ENCODE data around the gene KLF16. TPM values are rescaled to one million over a fixed set of nuclear protein-coding genes. Genes with fewer than 3 reads are reported as not detected.

The KLF16 gene
- total and polyA plus RNA-seq, 9 of the 15 experiments (the other 6 are each of a cell fraction or from before 2014, with no cell fraction given), result 0.04 to 60.4 (median 6.8) TPM

- TF ChIP-seq RBM39 (optimal IDR thresholded peaks at IDR 0.05; ENCODE audit: low read depth, low read length) (no peak), ZNF184 (CRISPR knock-in tag; IDR thresholded peaks at IDR 0.05) (no peak), POU5F1 (IDR thresholded peaks at IDR 0.05; ENCODE audit: borderline replicate concordance, low read depth, low read length, partially characterized antibody) (no peak), ZBTB2 (IDR thresholded peaks at IDR 0.05) (no peak), BCLAF1 (IDR thresholded peaks at IDR 0.05; ENCODE audit: borderline replicate concordance in 1 of 2, control insufficient read depth in 1 of 2, low read depth in 2 of 2, low read length in 1 of 2) (0 out of 4 replicates have a peak, but pooled peaks of 1 of the 2 experiments have one; percentile 26), SRSF1 (IDR thresholded peaks at IDR 0.05; ENCODE audit: low read depth, low read length) (no peak), ZNF79 (CRISPR knock-in tag; IDR thresholded peaks at IDR 0.05; ENCODE audit: low read depth) (no peak), PKNOX1 (IDR thresholded peaks at IDR 0.05) (no peak), SMAD4 (CRISPR knock-in tag; conservative IDR thresholded peaks at IDR 0.05) (peak; percentile 84; the same call in 1 of the 2 replicates), TCF3 (CRISPR knock-in tag; IDR thresholded peaks at IDR 0.05) (no peak), ZNF232 (CRISPR knock-in tag; IDR thresholded peaks at IDR 0.05) (no peak), MYBL2 (IDR thresholded peaks at IDR 0.05; ENCODE audit: low read depth) (no peak), MYBL2 (CRISPR knock-in tag; IDR thresholded peaks at IDR 0.05; ENCODE audit: borderline replicate concordance) (no peak), NBN (IDR thresholded peaks at IDR 0.05; ENCODE audit: low read depth) (peak; percentile 83; the same call in 1 of the 2 replicates), MEIS2 (IDR thresholded peaks at IDR 0.05; ENCODE audit: partially characterized antibody) (no peak), ZNF764 (CRISPR knock-in tag; IDR thresholded peaks at IDR 0.05; ENCODE audit: low read depth) (no peak), ZC3H8 (IDR thresholded peaks at IDR 0.05) (no peak), CEBPZ (IDR thresholded peaks at IDR 0.05; ENCODE audit: borderline replicate concordance, low read depth, low read length) (no peak), TBL1XR1 (IDR thresholded peaks at IDR 0.05; ENCODE audit: low read length in 2 of 2) (peak in 1 of 2 experiments; percentile 38; a peak in 1 of 4 replicates)
Measured at GRCh38 chr19:1848399-1849131, 14.8 kb downstream of the KLF16 start, which contains the start of gene REXO1 (continued).
